ENCODE results near the gene ZNF513.

ZNF513 gene

GRCh38 chr2:27375513-27376099 lies 4.9 kb downstream of the ZNF513 start:
- H3K27me3 Mint-ChIP-seq (ENCODE audit: low read depth) = no peaks in the 10 kb centered on the region
- no peak overlapping the region for H3K27ac Mint-ChIP-seq
- H3K4me1 Mint-ChIP-seq = peaks cover 35% of the 10 kb centered on the region
- H3K9me3 Mint-ChIP-seq = no peaks in the 10 kb centered on the region
- H3K4me3 Mint-ChIP-seq = peak overlapping the region in 1 of 3 experiments; percentile 25
- TF ChIP-seq CTCF (IDR thresholded peaks at IDR 0.05; ENCODE audit: unreplicated experiment in 3 of 3) = no peak
- peaks cover 52% of the 10 kb centered on the region for H3K36me3 Mint-ChIP-seq (ENCODE audit: low read depth)

- H3K4me3 Mint-ChIP-seq = peak overlapping the region; percentile 48 to 52 (median 51)
- peaks cover 27% of the 10 kb centered on the region for H3K4me1 Mint-ChIP-seq
- TF ChIP-seq CTCF (IDR thresholded peaks at IDR 0.05; ENCODE audit: unreplicated experiment in 3 of 3) = no peak
- H3K36me3 Mint-ChIP-seq (ENCODE audit: low read depth) = peaks cover 60% of the 10 kb centered on the region
- no peak overlapping the region for H3K27ac Mint-ChIP-seq
- no peaks in the 10 kb centered on the region for H3K27me3 Mint-ChIP-seq (ENCODE audit: low read depth)
- no peaks in the 10 kb centered on the region for H3K9me3 Mint-ChIP-seq
Observed at GRCh38 chr2:27373567-27373966, 7.0 kb downstream of the ZNF513 start.

GRCh38 chr2:27372937-27373336 lies 7.6 kb downstream of the ZNF513 start:
- TF ChIP-seq CTCF (IDR thresholded peaks at IDR 0.05; ENCODE audit: unreplicated experiment in 3 of 3) = no peak
- Mint-ChIP-seq H3K27me3 (ENCODE audit: low read depth) (no peaks in the 10 kb centered on the region), H3K4me3 (peak overlapping the region; percentile 74 to 94 (median 86)), H3K4me1 (peaks cover 27% of the 10 kb centered on the region), H3K36me3 (ENCODE audit: low read depth) (peaks cover 66% of the 10 kb centered on the region), H3K27ac (peak overlapping the region in 2 of 3 experiments; percentile 13 to 23), H3K9me3 (no peaks in the 10 kb centered on the region)

GRCh38 chr2:27370816-27371620 lies 9.5 kb downstream of the ZNF513 start:
- Mint-ChIP-seq H3K27me3 (ENCODE audit: low read depth) (no peaks in the 10 kb centered on the region), H3K4me1 (peaks cover 23% of the 10 kb centered on the region), H3K4me3 (peak overlapping the region; percentile 86 to 99 (median 94)), H3K9me3 (no peaks in the 10 kb centered on the region), H3K36me3 (ENCODE audit: low read depth) (peaks cover 66% of the 10 kb centered on the region), H3K27ac (peak overlapping the region; percentile 84 to 97 (median 95))
- no peak for TF ChIP-seq CTCF (IDR thresholded peaks at IDR 0.05; ENCODE audit: unreplicated experiment in 3 of 3)

GRCh38 chr2:27370026-27370815 lies 10.3 kb downstream of the ZNF513 start, which contains the start of the genes EIF2B4 and SNX17:
EIF2B4 (minus strand) TSS chr2:27370338; CDS start chr2:27370314, 24 bp downstream.
SNX17 (plus strand) TSS chr2:27370616; CDS start chr2:27370744, 128 bp downstream.
- no peaks in the 10 kb centered on the region for H3K27me3 Mint-ChIP-seq (ENCODE audit: low read depth)
- peak; percentile 71 to 92 (median 76) for TF ChIP-seq CTCF (IDR thresholded peaks at IDR 0.05; ENCODE audit: unreplicated experiment in 3 of 3)

More at GRCh38 chr2:27370026-27370815, 10.3 kb downstream of the ZNF513 start, which contains the start of the genes EIF2B4 and SNX17:
- H3K4me1 Mint-ChIP-seq = peaks cover 23% of the 10 kb centered on the region
- no peaks in the 10 kb centered on the region for H3K9me3 Mint-ChIP-seq
- H3K27ac Mint-ChIP-seq = peak within 1 kb of the TSS; percentile 84 to 97 (median 95)
- H3K4me3 Mint-ChIP-seq = peak within 1 kb of the TSS; percentile 86 to 99 (median 94)
- peaks cover 66% of the 10 kb centered on the region for H3K36me3 Mint-ChIP-seq (ENCODE audit: low read depth)
